GM19438 (cell line): Measurements from ENCODE around the gene SLC2A4RG.
"Not testable (repeated sequence)": the region's sequence is repeated elsewhere in the genome, so short reads cannot be mapped to it uniquely, and the experiment has no call there.

Source experiments
- ATAC-seq: cut with Tn5 transposase; IDR thresholded peaks from one replicate; pipeline ENCODE4 v1.9.1; 2021; ENCODE audit warnings: low read depth; ENCODE audit not compliant: unreplicated experiment

SLC2A4RG gene

DNA sequence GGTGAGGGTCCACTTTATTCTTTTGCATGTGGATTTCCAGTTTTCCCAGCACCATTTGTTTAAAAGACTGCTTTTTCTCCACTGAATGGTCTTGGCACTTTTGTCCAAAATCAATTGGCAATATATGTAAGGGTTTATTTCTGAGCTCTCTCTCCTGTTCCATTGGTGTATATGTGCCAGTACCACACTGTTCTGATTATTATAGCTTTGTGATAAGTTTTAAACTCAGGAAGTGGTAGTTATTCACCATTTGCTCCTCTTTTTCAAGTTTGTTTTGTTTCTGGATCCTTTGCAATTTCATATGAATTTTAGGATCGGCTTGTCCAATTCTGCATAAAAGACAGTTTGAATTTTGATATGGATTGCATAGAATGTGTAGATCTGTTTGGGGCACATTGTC is 27.4 kb upstream of the SLC2A4RG start:
- ATAC-seq, result no peak

DNA sequence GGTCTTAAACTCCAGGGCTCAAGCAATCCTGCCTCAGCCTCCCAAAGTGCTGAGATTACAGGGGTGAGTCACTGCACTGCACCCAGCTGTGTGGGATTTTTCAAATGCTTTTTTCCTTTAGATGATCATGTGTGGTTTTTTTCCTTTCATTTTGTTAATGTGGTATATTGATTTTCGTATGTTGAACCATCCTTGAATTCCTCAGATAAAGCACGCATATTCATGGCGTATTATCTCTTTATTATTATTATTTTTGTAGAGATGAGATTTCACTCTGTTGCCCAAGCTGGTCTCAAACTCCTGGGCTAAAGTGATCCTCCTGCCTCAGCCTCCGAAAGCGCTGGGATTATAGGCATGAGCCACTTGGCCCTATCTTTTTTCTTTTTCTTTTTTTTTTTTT is 24.7 kb upstream of the SLC2A4RG start:
- no peak for ATAC-seq

DNA sequence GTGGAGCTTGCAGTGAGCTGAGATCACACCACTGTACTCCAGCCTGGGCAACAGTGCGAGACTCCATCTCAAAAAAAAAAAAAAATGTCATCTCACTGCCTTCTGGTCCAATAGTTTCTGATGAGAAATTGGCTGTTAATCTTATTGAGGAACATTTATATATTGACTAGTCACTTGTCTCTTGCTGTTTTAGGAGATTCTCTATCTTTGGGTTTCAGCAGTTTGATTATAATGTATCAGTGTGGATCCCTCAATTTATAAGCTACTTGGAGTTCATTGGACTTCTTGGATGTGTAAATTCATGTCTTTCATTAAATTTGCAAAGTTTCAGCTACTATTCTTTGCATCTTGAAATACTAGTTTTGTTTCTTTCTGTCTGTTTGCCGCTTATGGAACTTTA is 20.6 kb upstream of the SLC2A4RG start:
- ATAC-seq, result no peak

DNA sequence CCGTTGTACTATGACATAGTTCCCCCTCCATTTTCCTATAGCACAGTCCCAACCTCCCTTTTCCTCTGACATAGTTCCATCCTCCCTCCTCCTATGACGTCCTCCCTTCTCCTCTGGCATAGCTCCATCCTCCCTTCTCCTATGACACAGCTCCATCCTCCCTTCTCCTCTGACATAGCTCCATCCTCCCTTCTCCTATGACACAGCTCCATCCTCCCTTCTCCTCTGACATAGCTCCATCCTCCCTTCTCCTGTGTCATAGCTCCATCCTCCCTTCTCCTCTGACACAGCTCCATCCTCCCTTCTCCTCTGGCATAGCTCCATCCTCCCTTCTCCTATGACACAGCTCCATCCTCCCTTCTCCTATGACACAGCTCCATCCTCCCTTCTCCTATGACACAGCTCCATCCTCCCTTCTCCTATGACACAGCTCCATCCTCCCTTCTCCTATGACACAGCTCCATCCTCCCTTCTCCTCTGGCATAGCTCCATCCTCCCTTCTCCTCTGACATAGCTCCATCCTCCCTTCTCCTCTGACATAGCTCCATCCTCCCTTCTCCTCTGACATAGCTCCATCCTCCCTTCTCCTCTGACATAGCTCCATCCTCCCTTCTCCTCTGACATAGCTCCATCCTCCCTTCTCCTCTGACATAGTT is 16.5 kb upstream of the SLC2A4RG start:
- ATAC-seq, result not testable (repeated sequence)

DNA sequence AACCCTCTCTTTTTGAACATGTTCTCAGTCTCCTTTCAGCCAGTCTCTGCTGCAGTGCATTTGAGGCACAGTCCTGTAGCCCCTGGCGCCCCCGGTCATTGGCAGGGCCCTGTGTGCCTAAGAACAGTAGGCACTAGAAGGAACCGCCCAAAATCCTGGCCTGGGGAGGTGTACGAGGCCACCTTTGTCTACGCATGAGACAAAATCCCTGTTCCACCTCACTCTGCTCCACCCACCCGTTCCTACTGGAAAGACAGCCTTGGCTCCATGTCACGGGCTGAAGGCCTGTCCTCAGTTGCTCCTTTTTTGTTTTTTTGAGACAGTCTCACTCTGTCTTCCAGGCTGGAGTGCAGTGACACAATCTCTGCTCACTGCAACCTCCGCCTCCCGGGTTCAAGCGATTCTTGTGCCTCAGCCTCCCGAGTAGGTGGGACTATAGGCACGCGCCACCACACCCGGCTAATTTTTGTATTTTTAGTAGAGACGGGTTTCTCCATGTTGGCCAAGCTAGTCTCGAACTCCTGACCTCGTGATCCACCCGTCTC is 9.3 kb upstream of the SLC2A4RG start:
- ATAC-seq, result not testable (repeated sequence)

DNA sequence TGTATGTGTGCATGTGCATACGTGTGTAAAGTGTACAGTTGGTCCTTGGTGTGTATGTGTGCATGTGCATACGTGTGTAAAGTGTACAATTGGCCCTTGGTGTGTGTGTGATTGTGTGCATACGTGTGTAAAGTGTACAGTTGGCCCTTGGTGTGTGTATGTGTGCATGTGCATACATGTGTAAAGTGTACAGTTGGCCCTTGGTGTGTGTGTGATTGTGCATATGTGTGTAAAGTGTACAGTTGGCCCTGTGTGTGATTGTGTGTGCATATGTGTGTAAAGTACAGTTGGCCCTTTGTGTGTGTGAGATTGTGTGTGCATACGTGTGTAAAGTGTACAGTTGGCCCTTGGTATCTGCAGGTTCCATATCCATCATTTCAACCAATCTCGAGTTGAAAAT is 8.2 kb upstream of the SLC2A4RG start:
- ATAC-seq, result no peak

DNA sequence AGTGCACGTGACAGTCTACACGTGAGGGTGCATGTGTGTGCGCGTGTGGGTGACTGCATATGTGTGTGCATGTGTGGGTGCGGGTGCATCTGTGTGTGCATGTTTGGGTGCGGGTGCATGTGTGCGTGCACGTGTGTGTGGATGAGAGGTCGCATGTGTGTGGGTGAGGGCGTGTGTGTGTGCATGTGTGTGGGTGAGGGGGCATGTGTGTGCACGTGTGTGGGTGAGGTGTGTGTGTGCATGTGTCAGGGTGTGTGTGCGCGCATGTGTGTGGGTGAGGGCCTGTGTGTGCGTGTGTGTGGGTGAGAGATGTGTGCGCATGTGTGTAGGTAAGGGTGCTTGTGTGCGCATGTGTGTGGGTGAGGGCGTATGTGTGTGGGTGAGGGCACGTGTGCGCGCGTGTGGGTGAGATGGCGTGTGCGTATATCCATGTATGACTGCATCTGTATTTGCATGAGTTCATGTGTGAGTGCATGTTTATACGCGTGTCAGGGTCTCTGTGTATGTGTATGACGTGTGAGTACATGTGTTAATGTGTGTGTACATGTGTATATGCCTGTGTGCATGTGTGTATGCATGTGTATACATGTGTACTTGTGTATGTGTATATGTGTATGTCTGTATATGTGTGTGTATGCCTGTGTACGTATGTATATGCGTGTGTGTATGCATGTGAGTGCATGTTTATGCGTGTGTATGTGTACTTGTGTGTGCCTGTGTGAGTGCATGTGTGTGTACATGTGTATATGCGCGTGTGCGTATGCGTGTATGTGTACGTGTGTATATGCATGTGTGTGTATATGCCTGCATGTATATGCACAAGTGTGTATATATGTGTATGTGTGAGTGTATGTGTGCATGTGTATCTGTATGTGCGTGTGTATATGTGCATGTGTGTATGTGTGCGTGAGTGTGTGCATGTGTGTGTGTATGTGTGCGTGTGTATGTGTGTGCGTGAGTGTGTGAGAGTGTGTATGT is 7.2 kb upstream of the SLC2A4RG start:
- no peak for ATAC-seq

DNA sequence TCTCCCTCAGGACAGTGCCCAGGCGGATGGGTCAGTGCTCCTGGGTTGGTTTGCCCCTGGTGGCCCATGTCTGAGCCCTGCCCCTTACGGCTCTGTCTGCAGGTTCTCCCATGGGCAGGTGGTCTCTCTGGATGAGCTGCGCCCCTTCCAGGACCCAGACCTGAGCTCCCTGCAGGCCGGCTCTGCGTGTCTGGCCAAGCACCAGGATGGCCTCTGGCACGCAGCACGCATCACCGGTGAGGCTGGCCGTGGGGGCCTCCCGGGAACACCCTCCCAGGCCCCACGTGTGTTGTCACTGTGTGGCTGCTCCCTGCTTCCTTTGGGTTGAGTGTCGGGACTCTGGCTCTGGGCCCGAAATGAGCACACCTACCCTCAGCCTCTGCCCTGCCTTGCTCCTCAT is 6.5 kb upstream of the SLC2A4RG start:
- no peak for ATAC-seq

DNA sequence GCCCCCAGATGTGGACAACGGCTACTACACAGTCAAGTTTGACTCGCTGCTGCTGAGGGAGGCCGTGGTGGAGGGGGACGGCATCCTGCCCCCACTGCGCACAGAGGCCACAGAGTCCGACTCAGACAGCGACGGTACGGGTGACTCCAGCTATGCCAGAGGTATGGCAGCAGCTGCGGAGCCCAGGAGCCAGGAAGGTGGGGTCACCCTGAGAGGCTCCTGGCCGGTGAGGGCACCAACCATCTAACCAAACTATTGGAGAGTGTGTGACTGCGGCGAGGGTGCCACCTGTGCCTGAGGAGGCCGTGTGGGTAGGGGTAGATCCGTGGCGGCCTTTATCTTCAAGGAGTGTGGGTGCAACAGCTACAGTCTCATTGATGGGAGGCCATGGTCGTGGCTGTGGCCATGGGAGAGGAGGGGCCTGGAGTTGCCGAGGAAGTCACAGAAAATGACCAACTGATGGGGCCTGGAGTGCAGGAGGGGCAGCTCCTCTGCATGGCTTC is 5.9 kb upstream of the SLC2A4RG start:
- no peak for ATAC-seq

DNA sequence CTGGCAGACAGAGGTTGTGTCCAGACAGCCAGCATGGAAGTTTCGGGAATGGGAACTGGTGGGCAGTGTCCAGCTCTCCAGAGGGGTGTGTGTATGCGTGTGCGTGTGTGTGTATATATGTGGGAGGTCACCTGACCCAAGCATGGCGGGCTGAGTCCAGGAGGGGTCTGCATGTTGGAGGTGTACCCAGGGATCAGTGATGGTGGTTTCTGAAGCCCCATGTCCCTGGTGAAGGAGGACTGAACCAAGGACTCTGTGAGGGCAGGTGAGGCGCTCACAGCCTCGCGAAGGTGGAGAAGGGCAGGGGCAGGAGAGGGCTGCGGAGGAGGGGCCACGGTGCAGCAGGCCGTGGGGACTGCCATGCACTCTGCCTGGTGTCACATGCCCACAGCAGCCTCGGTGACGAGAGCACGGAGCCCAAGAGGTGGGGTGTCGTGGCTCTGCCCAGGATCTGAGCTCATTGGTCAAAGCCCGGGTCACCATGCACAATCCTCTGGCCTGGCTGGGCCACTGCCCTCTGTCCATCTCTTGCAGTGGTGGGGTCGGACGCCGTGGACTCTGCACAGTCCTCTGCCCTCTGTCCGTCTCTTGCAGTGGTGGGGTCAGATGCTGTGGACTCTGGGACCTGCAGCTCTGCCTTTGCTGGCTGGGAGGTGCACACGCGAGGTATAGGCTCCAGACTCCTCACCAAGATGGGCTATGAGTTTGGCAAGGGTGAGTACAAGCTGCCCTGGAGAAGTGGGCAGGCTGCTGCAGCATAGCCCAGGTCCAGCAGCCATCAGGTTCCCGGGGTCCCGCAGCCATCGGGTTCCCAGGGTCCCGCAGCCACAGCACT is 5.2 kb upstream of the SLC2A4RG start:
- no peak for ATAC-seq

DNA sequence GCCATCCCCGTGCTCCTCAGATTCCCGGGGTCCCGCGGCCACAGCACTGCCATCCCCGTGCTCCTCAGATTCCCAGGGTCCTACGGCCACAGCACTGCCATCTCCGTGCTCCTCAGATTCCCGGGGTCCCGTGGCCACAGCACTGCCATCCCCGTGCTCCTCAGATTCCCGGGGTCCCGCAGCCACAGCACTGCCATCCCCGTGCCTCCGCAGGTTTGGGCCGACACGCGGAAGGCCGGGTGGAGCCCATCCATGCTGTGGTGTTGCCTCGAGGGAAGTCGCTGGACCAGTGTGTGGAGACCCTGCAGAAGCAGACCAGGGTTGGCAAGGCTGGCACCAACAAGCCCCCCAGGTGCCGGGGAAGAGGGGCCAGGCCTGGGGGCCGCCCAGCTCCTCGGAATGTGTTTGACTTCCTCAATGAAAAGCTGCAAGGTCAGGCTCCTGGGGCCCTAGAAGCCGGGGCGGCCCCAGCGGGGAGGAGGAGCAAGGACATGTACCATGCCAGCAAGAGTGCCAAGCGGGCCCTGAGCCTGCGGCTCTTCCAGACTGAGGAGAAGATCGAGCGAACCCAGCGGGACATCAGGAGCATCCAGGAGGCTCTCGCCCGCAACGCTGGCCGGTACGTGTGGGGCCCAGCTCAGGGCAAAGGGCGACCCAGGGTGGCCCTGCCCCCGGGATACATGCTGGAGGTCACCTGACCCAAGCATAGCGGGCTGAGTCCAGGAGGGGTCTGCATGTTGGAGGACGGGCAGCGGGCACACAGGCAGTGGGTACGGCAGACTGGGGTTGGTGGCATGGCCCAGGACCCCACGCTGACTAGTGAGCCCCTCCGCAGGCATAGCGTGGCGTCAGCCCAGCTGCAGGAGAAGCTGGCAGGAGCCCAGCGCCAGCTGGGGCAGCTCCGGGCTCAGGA is 4.4 kb upstream of the SLC2A4RG start:
- ATAC-seq, result no peak

DNA sequence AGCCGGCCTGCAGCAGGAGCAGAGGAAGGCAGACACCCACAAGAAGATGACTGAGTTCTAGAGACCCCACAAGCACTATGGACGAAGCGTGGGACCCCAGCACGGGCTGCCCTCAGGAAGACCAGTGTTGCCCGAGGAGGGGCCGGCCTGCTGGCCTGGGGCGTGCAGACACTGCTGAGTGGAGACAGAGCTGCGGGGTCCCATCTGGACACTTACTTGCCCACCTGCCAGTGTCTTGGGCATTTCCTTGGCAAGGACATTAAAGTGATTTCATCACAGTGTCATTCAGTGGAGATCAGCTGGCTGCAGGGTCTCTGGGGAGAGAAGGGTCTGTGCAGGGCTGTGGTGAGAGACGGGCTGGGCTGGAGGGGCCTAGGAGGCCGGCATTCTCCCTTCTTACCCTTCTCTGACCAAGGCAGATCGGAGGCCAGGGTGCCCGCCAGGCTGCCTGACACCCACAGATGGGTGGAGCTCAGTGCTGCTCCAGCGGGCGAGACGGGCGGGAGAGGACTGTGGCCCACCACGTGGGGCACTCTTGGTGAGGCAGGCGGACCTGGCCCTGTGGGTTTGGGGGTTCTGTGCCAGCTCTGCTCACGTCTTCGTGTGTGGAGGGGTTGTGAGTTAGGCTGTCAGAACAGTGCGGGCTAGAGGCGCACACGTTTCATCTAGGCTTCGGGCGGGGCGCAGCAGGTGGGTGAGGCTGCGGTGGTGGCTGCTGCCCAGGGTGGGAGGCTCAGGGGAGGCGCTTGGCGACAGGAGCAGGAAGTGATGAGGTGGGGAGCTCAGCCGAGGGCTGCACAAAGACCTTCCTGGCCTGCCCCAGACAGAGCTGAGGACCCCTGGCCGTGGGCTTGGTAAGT is 3.5 kb upstream of the SLC2A4RG start, which contains the start of gene LIME1:
Gene LIME1 (plus strand): TSS at position 806 of the 860 bp plus-strand sequence. CDS start 886 bp downstream, outside the sequence.
- no peak for ATAC-seq

DNA sequence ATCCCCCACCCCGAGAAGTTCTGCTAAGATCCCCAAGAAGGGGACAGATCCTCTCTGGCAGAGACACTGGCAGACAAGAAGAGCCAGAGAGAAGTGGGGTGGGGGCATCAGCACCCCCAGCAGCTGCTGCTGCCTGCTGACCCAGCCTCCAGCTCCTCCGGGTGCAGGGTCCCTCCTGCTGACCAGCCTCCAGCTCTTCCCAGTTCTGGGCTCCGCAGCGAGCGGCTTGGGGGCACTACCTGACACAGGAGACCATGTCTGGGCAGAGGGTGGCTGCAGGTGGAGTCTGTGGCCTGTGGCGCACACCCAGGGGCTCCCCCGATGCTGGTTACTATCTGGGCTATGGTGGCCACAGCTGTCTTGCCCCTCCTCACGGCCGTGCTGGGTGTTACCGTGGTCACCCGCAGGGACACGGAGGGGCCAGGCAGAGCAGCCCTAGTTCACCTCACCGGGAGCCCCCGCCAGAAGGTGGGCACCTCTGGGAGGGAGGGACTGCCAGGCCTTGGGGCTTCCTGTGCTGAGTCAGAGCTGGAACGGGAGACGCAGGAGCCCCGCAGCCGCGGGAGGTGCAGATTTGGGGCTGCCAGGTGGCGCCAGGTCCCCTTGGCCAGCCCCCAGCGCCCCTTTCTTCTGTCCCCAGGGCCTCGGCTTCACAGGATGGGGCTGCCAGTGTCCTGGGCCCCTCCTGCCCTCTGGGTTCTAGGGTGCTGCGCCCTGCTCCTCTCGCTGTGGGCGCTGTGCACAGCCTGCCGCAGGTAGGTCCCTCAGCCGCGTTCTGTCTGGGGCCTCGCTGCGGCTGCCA is 2.5 kb upstream of the SLC2A4RG start:
- no peak for ATAC-seq

DNA sequence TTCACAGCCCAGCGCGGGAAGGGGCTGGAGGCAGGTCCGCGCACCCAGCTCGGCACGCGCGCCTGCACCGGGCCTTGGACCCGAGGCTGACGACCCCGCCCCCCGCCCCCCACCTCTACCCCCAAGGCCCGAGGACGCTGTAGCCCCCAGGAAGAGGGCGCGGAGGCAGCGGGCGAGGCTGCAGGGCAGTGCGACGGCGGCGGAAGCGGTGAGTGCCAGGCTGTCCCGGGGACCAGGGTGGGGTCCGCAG is 2.0 kb upstream of the SLC2A4RG start:
- no peak for ATAC-seq

DNA sequence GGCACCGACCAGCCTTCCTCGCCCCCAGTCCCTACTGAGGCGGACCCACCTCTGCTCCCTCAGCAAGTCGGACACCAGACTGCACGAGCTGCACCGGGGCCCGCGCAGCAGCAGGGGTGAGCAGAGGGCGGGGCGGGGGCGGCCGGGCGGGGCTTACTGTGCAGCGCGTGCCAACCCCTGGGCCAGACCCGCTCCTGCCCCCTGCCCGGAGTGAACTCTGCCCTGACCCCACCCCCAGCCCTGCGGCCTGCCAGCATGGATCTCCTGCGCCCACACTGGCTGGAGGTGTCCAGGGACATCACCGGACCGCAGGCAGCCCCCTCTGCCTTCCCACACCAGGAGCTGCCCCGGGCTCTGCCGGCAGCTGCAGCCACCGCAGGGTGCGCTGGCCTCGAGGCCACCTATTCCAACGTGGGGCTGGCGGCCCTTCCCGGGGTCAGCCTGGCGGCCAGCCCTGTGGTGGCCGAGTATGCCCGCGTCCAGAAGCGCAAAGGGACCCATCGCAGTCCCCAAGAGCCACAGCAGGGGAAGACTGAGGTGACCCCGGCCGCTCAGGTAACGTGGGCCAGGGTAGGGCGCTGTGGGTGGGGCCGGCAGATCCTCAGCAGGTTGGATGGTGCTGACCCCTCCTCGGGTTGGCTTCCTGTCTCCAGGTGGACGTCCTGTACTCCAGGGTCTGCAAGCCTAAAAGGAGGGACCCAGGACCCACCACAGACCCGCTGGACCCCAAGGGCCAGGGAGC is 1.5 kb upstream of the SLC2A4RG start:
- ATAC-seq, result no peak

DNA sequence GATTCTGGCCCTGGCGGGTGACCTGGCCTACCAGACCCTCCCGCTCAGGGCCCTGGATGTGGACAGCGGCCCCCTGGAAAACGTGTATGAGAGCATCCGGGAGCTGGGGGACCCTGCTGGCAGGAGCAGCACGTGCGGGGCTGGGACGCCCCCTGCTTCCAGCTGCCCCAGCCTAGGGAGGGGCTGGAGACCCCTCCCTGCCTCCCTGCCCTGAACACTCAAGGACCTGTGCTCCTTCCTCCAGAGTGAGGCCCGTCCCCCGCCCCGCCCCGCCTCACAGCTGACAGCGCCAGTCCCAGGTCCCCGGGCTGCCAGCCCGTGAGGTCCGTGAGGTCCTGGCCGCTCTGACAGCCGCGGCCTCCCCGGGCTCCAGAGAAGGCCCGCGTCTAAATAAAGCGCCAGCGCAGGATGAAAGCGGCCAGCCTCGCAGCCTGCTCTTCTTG is 868 bp upstream of the SLC2A4RG start:
- no peak for ATAC-seq

DNA sequence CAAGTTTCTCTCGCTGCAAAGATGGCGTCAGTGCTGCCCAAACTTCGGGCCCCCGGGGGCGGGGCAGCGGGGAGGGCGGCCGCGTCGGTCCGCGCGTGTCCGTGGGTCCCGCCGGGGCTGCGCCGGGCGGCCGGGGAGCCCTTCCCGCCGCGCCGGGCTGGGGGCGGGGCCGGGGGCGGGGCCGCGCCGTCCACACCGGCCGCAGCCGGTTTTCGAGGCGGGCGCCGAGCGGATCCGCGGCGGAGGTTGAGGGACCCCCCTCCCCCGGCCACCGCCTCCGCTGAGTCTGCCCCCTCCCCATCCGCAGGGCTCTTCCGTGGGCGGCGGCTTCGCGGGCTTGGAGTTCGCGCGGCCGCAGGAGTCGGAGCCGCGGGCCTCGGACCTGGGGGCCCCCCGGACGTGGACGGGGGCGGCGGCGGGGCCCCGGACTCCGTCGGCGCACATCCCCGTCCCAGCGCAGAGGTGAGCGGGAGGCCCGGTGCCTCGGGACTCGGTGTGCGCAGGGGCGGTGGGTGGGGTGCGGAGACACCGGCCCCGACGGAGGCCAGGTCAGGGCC is 572 bp downstream of the SLC2A4RG start:
- ATAC-seq, result no peak
